CD4-positive, alpha-beta T cell (primary cell): ENCODE measurements around the gene PADI1. TPM values are rescaled to one million over a fixed set of nuclear protein-coding genes. Genes with fewer than 3 reads are reported as not detected.

ENCODE experiments used
- ATAC-seq: fragments of 200-7000 bp; cut with Tn5 transposase; one replicate; pipeline ENCODE4 v1.10.0; 2022; ENCODE audit warnings: mild to moderate bottlenecking; ENCODE audit not compliant: poor library complexity
- CTCF ChIA-PET: fragments of 350-600 bp; sonication (Branson Sonifier 250); formaldehyde crosslinking; loops from one replicate; lab custom pipeline; 2021; ENCODE audit warnings: antibody characterized with exemption, inconsistent platforms; lab: Charles Lee
- POLR2A ChIA-PET: fragments of 350-600 bp; sonication (Branson Sonifier 250); formaldehyde crosslinking; loops from one replicate; lab custom pipeline; 2021; ENCODE audit warnings: antibody characterized with exemption, inconsistent platforms; lab: Charles Lee
- DNase-seq, 14 experiments: peaks; one replicate each; pipeline ENCODE4 v3.0.0-alpha.2; 2013 to 2020; ENCODE audit warnings: mixed read lengths in 2 of 14
- H3K27ac ChIP-seq, 2 donors: one replicate each; pipeline versions ENCODE4 v1.5.1 to v1.7.0; 2013; ENCODE audit warnings: low read length in 2 of 2, low read depth in 1 of 2, mild to moderate bottlenecking in 1 of 2
- H3K27me3 ChIP-seq, 2 experiments: 1 replicate in 1 of 2; 2 replicates in 1 of 2; pipeline versions ENCODE4 v1.6.1 to v1.7.0; 2013; ENCODE audit warnings: low read length in 2 of 2, control low read depth in 1 of 2, mild to moderate bottlenecking in 1 of 2, moderate library complexity in 1 of 2; ENCODE audit not compliant: insufficient read depth in 2 of 2, control insufficient read depth in 1 of 2
- H3K36me3 ChIP-seq: one replicate; pipeline ENCODE4 v1.6.1; 2013; ENCODE audit warnings: low read length, control low read depth; ENCODE audit not compliant: insufficient read depth
- H3K4me1 ChIP-seq: one replicate; pipeline ENCODE4 v1.6.1; 2013; ENCODE audit warnings: low read length, control low read depth; ENCODE audit not compliant: insufficient read depth
- H3K4me3 ChIP-seq: one replicate; pipeline ENCODE4 v1.5.1; 2013; ENCODE audit warnings: mild to moderate bottlenecking, low read length, moderate library complexity
- H3K9me3 ChIP-seq, 2 experiments: 1 replicate in 1 of 2; 2 replicates in 1 of 2; pipeline versions ENCODE4 v1.6.1 to v1.7.0; 2013; ENCODE audit warnings: low read length in 2 of 2, mild to moderate bottlenecking in 2 of 2, control low read depth in 1 of 2, moderate library complexity in 1 of 2; ENCODE audit not compliant: control insufficient read depth in 1 of 2, insufficient read depth in 1 of 2
- H3K27ac Mint-ChIP-seq: one replicate; pipeline ENCODE4 v1.8.0; 2020; ENCODE audit warnings: mixed read lengths
- H3K27me3 Mint-ChIP-seq: one replicate; pipeline ENCODE4 v1.8.0; 2021; ENCODE audit warnings: mixed read lengths
- H3K36me3 Mint-ChIP-seq: one replicate; pipeline ENCODE4 v1.8.0; 2021; ENCODE audit warnings: low read depth, mixed read lengths
- H3K4me1 Mint-ChIP-seq: one replicate; pipeline ENCODE4 v1.8.0; 2021; ENCODE audit warnings: low read depth, mixed read lengths
- H3K4me3 Mint-ChIP-seq: one replicate; pipeline ENCODE4 v1.8.0; 2020; ENCODE audit warnings: mild to moderate bottlenecking, mixed read lengths
- H3K9me3 Mint-ChIP-seq: one replicate; pipeline ENCODE4 v1.8.0; 2020; ENCODE audit warnings: mixed read lengths
- intact Hi-C, 2 experiments: fragments of 100-400 bp; cut with DNase I in 1 of 2; cut with micrococcal nuclease in 1 of 2; formaldehyde crosslinking; loops; one replicate each; pipeline versions ENCODE4 v1.15.1 to v1.9.0; 2023 to 2025; cut with DNase I, micrococcal nuclease
- total RNA-seq, 174 experiments: library from RNA in 2 of 174; stranded (reverse) in 2 of 174; gene quantifications; one replicate each; pipeline ENCODE4 v1.2.3 and lab custom pipeline; 2021 to 2026
- TF ChIP-seq, protein P1 (sequence below): fragments of 200-600 bp; IDR thresholded peaks from one replicate; pipeline ENCODE4 v1.8.0; 2022; ENCODE audit warnings: antibody characterized with exemption, mild to moderate bottlenecking

PADI1 gene
- total RNA-seq, 2 experiments from 2014 or later = not detected

DNA sequence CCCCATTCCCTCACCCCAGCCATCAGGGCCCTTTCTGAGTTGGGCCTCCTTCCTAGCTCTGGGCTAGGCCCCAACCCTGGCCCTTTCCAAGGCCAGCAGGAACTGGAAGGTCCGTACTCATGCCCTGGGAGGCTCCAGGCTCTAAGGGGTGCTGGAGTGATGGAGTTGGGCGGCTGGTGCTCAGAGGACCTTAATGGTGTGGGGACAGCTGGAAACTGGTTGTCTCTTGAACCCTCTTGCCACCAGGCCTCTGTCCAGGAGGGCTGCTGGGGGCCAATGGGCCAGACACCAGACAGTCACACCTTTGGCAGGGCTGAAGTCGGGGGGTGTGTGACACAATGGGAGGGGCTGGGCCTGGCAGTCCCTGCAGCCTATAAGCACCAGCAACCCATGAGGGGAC is 9.2 kb upstream of the PADI1 start:
- no peaks in the 10 kb centered on the region for H3K27me3 ChIP-seq
- no peak overlapping the region for H3K4me3 ChIP-seq
- H3K36me3 ChIP-seq = no peaks in the 10 kb centered on the region
- POLR2A ChIA-PET = no interaction called here
- peaks cover 2% of the 10 kb centered on the region for H3K4me1 ChIP-seq
- Mint-ChIP-seq H3K27me3 (no peaks in the 10 kb centered on the region), H3K27ac (no peak overlapping the region), H3K36me3 (no peaks in the 10 kb centered on the region), H3K9me3 (no peaks in the 10 kb centered on the region), H3K4me1 (peaks cover 11% of the 10 kb centered on the region), H3K4me3 (no peak overlapping the region)
- DNase-seq = peak in 1 of 14 experiments; percentile 20
- CTCF ChIA-PET = no interaction called here
- no peak for ATAC-seq
- no peaks in the 10 kb centered on the region for H3K9me3 ChIP-seq
- intact Hi-C loops = no loop called here
- no peak overlapping the region for H3K27ac ChIP-seq
- TF ChIP-seq, protein P1, sequence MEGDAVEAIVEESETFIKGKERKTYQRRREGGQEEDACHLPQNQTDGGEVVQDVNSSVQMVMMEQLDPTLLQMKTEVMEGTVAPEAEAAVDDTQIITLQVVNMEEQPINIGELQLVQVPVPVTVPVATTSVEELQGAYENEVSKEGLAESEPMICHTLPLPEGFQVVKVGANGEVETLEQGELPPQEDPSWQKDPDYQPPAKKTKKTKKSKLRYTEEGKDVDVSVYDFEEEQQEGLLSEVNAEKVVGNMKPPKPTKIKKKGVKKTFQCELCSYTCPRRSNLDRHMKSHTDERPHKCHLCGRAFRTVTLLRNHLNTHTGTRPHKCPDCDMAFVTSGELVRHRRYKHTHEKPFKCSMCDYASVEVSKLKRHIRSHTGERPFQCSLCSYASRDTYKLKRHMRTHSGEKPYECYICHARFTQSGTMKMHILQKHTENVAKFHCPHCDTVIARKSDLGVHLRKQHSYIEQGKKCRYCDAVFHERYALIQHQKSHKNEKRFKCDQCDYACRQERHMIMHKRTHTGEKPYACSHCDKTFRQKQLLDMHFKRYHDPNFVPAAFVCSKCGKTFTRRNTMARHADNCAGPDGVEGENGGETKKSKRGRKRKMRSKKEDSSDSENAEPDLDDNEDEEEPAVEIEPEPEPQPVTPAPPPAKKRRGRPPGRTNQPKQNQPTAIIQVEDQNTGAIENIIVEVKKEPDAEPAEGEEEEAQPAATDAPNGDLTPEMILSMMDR = no peak

DNA sequence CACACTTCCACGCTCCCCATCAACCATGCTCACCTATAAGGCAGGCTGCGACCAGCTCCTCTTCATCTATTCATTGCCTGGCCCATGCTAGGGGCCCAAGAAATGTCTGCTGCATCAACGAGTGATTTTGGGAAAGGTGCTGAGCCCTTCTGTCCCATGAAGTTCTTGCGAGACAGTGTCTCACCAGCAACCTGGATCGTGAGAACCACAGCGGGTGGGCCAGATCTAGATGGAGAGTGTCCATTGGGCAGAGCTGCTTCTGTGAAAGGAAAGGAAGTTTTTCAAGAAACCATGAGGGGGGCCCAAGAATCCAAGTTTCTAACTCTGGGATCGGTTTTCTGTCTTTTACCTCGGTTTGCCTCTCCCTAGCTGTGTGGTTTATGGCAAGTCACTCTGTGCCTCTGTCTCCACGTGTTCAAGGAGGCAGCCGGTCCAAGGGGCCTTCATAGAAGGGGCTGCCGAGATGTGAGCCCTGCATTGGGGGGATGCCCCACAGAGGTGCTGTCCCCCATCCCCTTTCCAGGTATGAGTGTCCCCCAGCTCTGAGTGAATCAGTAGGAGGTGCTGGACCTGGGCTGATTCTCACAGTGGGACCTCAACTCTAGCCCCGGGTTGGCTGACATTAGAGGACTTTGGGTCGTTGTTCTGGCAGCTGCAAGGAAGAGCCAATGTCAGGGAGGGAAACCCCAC is 8.3 kb upstream of the PADI1 start:
- H3K27ac ChIP-seq = no peak overlapping the region
- ChIA-PET CTCF (no interaction called here), POLR2A (no interaction called here)
- H3K36me3 Mint-ChIP-seq = no peaks in the 10 kb centered on the region
- no peaks in the 10 kb centered on the region for H3K27me3 Mint-ChIP-seq
- intact Hi-C loops = no loop called here
- no peak overlapping the region for H3K4me3 ChIP-seq
- no peaks in the 10 kb centered on the region for H3K9me3 ChIP-seq
- H3K4me1 Mint-ChIP-seq = peaks cover 20% of the 10 kb centered on the region
- H3K36me3 ChIP-seq = no peaks in the 10 kb centered on the region
- H3K4me3 Mint-ChIP-seq = no peak overlapping the region
- no peak overlapping the region for H3K27ac Mint-ChIP-seq
- H3K27me3 ChIP-seq = no peaks in the 10 kb centered on the region
- peaks cover 11% of the 10 kb centered on the region for H3K4me1 ChIP-seq
- H3K9me3 Mint-ChIP-seq = no peaks in the 10 kb centered on the region
- no peak for ATAC-seq
- TF ChIP-seq, protein P1 = no peak
- DNase-seq = peak in 1 of 14 experiments; percentile 17

DNA sequence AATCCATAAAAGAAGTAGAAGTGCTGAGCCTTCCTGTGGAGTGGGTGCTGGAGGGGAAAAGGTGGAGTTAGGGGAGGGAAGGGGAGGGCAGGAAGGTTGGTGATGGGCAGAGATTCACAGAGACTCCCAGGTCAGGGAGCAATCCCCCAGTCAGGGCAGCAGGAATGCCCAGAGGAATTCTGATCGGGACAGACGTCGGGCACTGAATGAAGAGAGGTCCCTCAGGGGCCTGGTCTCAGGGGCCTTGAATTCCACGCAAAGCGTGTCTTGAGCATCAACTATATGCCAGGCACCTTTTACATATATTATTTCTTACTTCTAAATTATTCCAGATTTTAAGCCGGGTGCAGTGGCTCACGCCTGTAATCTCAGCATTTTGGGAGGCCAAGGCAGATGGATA is 7.2 kb upstream of the PADI1 start:
- DNase-seq = no peak
- H3K27ac ChIP-seq = no peak overlapping the region
- H3K27ac Mint-ChIP-seq = no peak overlapping the region
- CTCF ChIA-PET = no interaction called here
- no peaks in the 10 kb centered on the region for H3K36me3 ChIP-seq
- TF ChIP-seq, protein P1 = no peak
- no peaks in the 10 kb centered on the region for H3K27me3 Mint-ChIP-seq
- H3K4me3 Mint-ChIP-seq = no peak overlapping the region
- intact Hi-C loops = no loop called here
- POLR2A ChIA-PET = no interaction called here
- H3K36me3 Mint-ChIP-seq = no peaks in the 10 kb centered on the region
- no peaks in the 10 kb centered on the region for H3K9me3 ChIP-seq
- H3K27me3 ChIP-seq = no peaks in the 10 kb centered on the region
- H3K4me1 Mint-ChIP-seq = peaks cover 31% of the 10 kb centered on the region
- peaks cover 21% of the 10 kb centered on the region for H3K4me1 ChIP-seq
- no peak overlapping the region for H3K4me3 ChIP-seq
- ATAC-seq = no peak
- no peaks in the 10 kb centered on the region for H3K9me3 Mint-ChIP-seq
